DMS153 (cell line): Measurements from ENCODE around the gene ITGB1BP2.
"Not testable (repeated sequence)": the region's sequence is repeated elsewhere in the genome, so short reads cannot be mapped to it uniquely, and the experiment has no call there.

Experiments
- DNase-seq: peaks from one replicate; lab custom pipeline; 2025; lab: John Stamatoyannopoulos, UW

ITGB1BP2 gene

GRCh38 chrX:71302461-71303213 lies 1.1 kb downstream of the ITGB1BP2 start:
- no peak for DNase-seq

DNA sequence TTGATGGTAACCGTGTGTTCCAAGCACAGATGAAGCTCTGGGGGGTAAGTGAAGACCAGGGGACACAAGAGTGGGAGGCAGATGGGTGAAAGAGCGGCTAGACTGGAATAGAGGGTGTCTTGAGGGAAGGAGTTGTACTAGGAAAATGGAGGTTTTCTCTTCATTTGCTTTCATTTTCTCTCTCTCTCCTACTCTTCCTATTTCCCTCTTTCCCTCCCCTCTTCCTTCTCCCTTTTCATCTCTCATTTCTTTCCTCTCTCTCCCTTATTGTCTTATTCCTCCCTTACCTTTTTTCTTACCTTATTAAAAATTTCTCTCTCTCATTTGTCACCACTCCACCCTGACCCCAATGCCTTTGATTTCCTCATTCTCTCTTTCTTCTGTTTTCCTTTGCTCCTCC lies 3.0 kb downstream of the ITGB1BP2 start:
- DNase-seq, result no peak

DNA sequence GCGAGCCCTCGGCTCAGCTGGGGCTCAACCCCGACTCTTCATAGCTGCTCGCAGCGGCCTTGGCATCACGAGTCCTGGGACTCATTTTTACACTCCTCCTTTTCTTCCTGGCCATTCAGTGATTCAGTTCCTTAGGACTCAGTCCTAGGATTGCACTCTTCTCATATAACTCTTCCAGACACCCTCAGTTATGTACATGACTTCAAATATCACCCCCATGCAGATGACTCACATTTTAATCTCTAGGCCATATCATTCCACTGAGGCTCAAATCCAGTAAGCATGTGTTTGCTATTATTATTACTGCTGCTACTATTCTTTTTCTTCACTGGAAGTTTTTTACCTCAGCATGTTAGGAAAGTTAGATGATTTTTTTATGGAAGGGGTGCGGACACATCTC lies 14.4 kb downstream of the ITGB1BP2 start:
- DNase-seq, result no peak

DNA sequence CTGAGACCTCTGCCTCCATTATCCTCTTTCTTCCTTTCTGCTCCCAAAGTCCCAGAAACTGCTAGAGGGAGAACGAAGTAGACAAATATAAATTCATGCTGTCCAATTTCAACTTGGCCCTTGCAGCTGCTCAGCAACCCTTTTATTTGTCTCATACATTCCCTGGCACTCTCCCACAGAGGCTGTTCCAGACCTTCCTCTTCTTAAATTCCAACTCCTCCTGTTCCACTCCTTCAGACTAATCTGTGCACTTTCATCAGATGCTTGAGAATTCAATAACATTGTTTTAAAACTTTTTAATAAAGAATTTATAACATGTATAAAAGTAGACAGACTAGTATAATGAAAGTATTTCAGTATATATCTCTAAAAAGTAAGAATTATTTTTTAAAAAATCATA lies 15.4 kb downstream of the ITGB1BP2 start:
- not testable (repeated sequence) for DNase-seq

DNA sequence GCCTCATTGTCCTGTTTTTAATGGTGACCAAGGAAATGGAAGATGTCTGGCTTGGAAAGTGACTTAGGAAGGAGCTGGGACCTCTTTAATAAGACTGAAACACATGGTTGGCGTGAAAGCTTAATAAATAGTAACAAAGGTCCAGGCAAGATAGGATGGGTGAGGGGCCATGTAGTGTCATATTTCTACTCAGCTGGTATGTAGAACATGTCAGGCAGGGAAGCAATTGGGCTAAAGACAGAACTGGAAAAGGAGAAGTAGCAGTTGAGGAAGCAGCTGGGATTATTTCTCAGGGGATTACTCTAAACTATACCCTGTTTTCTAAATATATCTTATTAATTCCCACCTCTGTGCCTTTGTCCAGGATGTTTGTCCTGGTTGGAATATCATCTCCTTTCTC lies 18.6 kb downstream of the ITGB1BP2 start:
- no peak for DNase-seq

- DNase-seq, result no peak
These were observed 20.2 kb downstream of the ITGB1BP2 start for GRCh38 chrX:71321731-71322130.

DNA sequence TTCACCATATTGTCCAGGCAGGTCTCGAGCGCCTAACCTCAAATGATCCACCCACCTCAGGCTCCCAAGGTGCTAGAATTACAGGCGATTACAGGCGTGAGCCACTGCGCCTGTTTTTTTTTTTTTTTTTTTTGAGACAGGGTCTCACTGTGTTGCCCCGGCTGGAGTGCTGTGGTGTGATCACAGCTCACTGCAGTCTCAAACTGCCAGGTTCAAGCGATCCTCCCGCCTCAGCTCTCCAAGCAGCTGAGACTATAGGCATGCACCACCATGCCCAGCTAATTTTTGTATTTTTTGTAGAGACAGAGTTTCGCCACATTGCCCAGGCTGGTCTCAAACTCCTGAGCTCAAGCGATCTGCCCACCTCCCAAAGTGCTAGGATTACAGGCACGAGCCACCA lies 22.9 kb downstream of the ITGB1BP2 start:
- not testable (repeated sequence) for DNase-seq

DNA sequence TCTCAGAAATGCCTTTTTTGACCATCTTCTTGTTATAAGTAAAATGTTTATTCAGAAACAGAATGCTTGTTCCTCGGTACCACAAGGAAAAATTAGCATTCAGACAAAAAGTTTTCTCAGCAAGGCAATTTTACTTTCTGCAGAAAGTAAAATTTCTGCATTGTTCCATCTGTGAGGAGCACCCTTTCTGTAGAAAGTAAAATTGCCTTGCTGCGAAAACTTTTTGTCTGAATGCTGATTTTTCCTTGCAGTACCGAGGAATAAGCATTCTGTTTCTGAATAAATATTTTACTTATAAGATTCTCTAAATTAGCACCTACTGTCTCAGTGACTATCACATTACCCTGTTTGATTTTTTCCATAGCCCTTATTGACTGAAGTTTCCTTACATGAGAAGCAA lies 24.8 kb downstream of the ITGB1BP2 start:
- DNase-seq, result no peak

DNA sequence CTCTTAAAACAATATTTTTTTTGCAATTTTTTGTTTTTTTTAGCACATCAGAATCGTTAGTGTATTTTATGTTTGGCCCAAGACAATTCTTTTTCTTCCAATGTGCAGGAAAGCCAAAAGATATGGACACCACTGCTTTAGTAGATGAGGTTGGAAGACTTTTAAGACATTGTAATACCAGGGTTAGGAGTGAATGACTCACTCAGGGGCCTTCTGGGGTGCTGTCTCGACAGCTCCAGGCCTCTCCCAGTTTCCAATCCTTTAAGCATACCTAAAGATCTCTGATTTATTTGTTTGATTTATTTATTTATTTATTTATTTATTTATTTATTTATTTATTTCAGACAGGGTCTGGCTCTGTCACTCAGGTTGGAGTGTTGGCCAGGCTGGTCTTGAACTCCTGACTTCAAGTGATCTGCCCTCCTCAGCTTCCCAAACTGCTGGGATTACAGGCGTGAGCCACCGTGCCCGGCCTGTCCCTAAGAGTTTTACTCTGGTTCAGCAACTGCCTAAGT lies 47.7 kb downstream of the ITGB1BP2 start:
- DNase-seq, result not testable (repeated sequence)

DNA sequence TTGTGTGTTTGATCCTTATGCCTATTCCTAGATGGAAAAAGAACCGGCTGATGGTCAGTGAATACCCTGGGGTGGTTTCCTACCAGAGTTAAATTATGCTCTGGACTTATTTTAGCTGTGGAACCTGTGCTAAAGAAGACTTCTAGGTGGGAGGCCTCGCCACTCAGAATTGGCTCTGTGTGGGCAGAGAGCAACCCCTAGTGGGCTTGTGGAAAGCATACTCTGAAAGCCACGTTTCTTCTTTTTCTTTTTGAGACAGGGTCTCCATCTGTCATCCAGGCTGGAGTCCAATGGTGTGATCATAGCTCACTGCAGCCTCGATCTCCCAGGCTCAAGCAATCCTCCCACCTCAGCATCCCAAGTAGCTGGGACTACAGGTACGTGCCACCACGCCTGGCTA lies 48.3 kb downstream of the ITGB1BP2 start:
- DNase-seq, result not testable (repeated sequence)

DNA sequence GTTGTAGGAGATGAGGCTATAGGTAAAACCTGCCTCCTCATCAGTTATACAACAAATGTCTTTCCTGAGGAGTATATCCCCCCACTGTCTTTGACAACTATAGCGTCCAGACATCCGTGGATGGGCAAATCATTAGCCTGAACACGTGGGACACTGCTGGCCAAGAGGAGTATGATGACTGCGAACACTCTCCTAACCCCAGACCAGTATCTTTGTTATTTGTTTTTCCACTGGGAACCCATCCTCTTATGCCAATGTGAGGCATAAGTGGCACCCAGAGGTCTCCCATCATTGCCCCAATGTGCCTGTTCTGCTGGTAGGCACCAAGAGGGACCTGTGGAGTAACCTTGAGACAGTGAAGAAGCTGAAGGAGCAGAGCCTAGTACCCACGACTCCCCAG lies 50.9 kb downstream of the ITGB1BP2 start:
- not testable (repeated sequence) for DNase-seq
